Suppressor macrophage treated with lipopolysaccharide for 1 hour (primary cell): ENCODE results near the gene ZNF44.
A peak's percentile ranks its signal among the peaks of the same experiment; 100 is the strongest.
"Not testable (repeated sequence)": the region's sequence is repeated elsewhere in the genome, so short reads cannot be mapped to it uniquely, and the experiment has no call there.

Experiments used
- DNase-seq, 3 donors: peaks; one replicate each; pipeline ENCODE4 v3.0.0-alpha.2; 2020 to 2022

ZNF44 gene

DNA sequence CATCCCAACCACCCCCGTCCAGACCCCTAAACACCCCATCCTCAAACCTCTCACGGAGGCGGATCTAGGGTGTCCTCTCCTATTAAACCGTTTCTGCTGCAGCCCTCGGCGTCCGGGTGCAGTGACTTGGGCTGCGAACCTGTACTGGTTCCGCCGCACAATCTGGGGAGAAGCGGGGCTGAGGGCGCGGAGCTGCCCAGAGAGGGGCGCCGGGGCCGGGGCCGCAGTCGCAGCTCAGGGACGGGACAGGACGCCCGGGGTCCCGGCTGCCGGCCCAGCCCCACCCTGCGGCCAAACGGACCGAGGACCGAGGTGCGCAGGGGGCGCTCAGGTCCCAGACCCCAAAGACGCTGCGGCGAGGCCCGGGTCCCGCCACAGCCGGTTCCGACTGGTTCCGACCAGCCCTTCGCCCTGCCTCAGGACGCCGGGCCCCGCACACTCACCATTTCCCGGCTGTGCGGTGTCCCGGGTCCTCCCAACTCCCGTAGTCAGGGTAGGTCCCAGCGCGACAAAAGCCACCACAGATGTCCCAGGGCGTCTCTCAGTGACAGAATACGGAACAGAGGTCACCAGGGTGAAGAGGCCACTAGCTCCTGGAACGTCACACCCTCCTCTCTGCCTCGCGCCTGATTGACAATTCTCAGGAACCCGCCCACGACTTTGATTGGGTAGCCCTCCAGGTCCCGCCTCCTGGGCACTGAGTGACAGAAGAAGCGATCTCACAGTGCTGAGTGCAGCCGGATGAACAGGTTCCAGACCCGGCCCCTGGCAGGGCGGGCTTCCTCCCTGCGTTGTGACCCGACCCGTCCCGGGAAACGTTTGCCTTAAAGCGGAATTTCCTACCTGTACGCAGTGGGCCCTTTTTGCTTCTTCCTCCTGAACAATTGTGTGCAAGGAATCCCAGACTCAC, at the start of gene ZNF44:
ZNF44 (minus strand) TSS at position 635 of the 910 bp plus-strand sequence; CDS start at position 446, 189 bp downstream.
- peak; percentile 98 to 99 (median 99) for DNase-seq

DNA sequence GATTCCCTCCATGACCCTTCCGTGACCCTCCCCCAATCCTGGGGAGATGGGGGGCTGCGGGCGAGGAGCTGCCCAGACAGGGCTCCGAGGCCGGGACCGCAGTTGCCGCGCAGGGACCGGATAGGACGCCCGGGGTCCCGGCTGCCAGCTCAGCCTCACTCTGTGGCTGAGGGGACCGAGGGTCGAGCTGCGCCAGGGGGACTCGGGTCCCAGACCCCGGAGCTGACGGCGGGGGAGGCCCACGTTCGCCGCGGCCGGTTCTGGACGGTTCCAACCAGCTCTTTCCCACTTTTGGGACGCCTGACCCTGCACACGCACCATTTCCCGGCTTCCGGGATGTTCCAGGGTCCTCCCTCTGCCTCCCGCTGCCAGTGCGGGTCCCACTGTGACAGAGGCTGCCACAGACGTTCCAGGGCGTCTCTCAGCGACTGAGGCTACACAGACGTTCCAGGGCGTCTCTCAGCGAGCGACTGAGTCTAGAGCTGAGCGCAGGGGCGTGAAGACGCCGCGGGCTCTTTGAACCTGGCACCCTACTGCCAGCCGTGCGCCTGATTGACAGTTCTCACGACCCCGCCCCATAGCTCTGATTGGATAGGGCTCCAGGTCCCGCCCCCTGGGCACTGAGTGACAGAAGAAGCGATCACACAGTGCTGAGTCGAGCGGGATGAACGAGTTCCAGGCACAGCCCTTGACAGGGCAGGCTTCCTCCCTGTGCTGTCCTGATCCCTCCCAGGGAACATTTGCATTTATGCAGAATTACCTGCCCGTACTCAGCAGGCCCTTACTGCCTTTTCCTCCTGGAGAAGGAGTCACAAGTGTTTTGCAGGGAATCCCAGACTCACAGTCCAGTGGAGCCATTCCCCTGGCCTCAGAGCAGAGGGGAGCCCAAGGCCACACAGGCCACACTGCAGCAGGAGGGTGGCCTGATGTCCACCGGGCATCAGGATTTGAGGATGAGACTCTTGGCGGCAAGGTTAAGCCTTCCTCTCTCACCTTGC, 38.8 kb upstream of the ZNF44 start, which contains the start of gene ZNF563:
ZNF563 (minus strand) TSS at position 472 of the 998 bp plus-strand sequence; CDS start at position 321, 151 bp downstream.
- peak; percentile 95 to 97 (median 97) for DNase-seq

GRCh38 chr19:12331211-12331941, 36.7 kb upstream of the ZNF44 start:
- peak; percentile 53 to 57 (median 55) for DNase-seq

DNA sequence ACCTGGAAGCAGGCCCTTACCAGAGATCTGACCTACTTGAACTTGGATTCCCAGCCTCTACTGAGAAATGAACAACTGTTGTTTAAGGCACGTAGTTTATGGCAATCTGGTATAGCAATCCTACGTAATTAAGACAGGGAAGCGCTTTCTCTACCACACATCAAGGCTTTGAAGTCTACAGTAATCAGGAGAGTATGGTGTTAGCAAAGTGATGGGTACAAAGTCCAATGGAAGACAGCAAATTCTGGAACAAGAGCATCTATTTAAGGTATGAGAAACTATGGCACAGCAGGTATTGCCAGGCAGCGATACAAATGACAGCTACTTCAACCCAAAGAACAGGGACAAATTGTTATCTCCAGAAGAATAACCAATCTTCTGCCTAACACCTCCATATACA, 35.7 kb upstream of the ZNF44 start:
- DNase-seq, result no peak

- DNase-seq, result no peak
Observed at GRCh38 chr19:12325690-12326089, 31.0 kb upstream of the ZNF44 start.

- DNase-seq, result no peak
Observed at GRCh38 chr19:12318782-12319413, 24.2 kb upstream of the ZNF44 start.

GRCh38 chr19:12314553-12314952, 19.9 kb upstream of the ZNF44 start:
- DNase-seq, result no peak

DNA sequence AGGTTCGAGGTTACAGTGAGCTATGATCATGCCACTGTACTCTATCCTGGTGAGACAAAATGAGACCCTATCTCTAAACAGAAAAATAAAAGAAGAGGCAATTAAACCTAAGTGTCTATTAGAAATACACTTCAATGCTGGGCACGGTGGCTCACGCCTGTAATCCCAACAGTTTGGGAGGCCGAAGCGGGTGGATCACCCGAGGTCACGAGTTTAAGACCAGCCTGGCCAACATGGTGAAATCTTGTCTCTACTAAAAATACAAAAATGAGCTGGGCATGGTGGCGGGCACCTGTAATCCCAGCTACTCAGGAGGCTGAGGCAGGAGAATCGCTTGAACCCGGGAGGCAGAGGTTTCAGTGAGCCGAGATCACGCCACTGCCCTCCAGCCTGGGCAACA, 14.2 kb upstream of the ZNF44 start:
- not testable (repeated sequence) for DNase-seq

DNA sequence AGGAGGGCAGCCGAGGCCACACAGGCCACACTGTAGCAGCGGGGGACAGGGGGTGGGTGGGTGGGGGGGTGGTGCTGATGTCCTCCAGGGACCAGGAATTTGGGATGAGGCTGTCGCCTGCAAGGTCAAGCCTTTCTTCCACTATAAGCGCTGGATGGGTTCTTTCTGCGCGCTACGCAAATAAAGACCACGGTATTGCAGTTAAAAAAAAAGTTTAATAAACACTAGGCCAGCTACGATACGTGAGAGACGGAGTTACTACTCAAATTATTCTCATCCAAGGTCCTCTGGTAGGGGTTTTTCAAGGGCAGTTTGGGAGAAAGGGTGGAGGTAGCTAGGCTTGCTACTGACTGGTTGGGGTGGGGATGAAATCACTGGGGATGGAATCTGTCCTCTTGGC, 508 bp upstream of the ZNF44 start:
- no peak for DNase-seq

DNA sequence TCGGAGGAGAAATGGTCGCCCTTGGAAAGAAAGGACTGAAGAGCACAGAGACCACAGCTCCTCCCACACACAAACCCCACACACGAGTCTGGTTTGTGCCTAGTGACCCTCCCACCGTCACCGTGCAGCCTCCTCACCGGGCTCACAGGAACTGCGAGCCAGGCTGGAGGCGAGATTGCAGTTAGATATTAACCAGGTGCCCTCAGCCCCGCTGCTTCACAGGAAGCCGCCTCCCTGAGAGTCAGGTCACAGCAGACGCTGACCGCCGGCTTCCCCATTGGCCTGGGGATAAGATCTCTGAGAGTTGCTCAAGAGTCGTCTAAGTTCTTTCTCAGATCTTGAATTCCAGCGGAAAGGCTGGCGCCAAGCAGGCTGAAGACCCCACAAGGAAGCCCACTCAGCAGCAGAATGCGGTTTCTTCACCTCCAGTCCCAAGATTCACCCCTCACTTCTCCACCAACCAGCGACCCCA, 870 bp downstream of the ZNF44 start:
- DNase-seq, result peak; percentile 60 to 73 (median 63)

DNA sequence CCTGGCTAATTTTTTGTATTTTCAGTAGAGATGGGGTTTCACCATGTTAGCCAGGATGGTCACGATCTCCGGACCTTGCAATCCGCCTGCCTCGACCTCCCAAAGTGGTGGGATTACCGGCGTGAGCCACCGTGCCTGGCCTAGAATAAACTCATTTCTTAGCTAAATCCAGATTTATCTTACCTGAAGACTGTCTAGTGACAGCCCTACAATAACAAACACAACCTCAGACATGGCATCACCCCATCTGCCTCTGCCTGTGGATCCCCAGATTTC, 5.0 kb downstream of the ZNF44 start:
- DNase-seq, result no peak

- no peak for DNase-seq
Observed at GRCh38 chr19:12287958-12288500, 6.7 kb downstream of the ZNF44 start.

- DNase-seq, result no peak
Observed at GRCh38 chr19:12284631-12285030, 10.1 kb downstream of the ZNF44 start.

- DNase-seq, result no peak
Observed at GRCh38 chr19:12284226-12284625, 10.5 kb downstream of the ZNF44 start.

- DNase-seq, result no peak
Observed at GRCh38 chr19:12278713-12279112, 16.0 kb downstream of the ZNF44 start.

DNA sequence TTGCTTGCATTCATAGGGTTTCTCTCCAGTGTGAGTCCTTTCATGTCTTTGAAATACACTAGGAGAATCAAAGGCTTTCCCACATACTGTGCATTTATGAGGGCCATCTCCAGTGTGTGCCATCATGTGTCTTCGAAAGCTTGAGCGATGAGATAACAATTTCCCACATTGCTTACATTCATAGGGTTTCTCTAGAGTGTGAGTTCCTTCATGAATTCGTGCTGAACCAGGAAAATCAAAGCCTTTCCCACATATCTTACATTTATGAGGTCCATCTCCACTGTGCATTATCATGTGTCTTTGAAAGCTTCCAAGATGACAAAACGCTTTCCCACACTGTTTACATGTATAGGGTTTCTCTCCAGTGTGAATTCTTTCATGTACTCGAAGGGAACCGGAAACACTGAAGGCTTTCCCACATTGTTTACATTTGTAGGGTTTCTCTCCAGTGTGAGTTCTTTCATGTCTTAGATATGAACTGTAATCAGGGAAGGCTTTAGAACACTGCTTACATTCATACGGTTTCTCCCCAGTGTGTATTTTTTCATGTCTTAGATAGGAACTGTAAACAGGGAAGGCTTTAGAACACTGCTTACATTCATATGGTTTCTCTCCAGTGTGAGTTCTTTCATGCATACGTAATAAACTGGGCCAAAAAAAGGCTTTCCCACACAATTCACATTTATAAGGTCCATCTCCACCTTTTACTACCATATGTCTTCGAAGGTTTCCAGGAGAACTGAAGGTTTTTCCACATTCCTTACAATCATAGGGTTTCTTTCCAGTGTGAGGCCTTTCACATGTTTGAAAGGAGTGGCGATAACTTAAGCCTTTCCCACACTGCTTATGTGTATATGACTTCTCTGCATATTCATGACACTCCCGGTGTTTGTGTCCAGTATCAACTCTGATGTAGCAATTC, 21.4 kb downstream of the ZNF44 start:
- no peak for DNase-seq

DNA sequence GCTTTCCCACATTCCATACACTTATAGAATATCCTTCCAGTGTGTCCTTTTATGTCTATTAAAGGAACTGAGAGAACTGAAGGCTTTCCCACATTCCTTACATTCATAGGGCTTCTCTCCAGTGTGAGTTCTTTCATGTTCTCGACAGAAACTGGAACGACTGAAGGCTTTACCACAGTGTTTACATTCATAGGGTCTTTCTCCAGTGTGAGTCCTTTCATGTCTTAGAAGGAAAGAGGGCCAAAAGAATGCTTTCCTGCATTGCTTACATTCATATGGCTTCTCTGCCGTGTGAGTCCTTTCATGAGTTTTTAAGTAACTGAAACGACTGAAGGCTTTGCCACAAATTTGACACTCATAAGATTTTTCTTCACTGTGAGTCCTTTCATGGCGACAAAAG, 22.3 kb downstream of the ZNF44 start:
- no peak for DNase-seq

DNA sequence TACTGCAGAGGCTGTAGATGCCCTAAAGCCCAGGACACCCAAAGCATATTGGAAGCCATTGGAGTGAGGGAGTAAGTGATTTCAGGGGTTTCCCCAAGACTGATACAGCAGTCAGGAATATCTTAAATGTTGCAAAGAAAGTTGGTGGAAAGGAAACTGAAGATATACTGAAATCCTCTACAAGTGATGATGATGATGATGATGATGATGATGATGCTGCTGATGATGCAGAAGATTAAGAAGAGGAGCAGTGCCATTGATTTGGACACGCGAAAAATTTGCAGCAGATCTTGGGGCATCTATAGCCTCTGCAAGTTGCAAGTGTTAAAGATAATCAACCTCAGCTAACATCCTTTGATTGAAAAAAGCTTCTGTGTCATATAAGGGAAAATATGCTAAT, 23.8 kb downstream of the ZNF44 start:
- DNase-seq, result no peak

DNA sequence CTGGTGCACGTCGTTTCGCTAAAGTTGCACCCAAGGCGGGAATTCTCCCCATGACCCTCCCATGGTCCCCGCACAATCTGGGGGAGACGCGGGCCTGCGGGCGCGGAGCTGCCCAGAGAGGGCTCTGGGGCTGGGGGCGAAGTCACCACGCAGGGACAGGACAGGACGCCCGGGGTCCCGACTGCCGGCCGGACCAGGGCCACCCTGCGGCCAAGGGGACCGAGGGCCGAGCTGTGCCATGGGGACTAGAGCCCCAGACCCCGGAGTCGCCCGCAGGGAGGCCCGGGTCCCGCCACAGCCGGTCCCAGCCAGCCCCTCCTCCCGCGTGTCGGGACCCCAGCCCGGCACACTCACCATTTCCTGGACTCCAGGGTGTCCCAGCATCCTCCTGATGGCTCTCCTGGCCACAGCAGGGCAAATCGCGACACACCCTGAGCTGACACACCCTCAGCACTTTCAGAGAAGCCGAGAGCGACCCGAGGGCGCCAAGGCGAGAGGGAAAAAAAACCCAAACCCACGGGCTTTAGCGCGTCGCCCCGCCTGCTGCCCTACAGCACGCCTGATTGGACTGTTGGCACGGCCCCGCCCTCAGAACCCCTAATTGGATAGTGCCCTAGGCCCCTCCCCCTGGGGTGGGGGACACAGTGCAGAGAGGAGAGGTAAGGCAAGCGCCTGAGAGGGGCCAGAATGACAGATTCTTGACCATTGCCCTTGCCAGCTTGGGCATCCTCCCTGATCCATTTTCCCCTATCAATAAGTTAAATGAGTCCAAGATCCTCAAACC, 28.6 kb downstream of the ZNF44 start:
- DNase-seq, result no peak

DNA sequence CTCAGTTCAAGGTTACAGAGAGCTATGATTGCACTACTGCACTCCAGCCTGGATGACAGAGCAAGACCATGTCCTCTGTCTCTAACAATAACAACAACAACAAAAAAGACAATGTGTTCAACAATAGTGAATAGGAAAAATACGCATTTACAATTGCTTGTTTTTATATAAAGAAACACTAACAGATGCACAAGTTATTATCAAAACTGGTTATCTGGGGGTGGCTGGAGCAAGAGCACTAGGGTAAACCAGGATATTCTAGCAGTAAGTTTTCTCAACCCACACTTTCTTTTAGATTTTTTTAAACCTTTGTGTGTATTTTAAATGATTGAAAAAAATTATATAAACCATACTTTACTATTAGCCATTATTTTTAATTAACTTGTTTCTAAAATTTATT, 33.1 kb downstream of the ZNF44 start:
- DNase-seq, result no peak
